PC-9 (cell line): ENCODE data around the gene SENP2. TPM values are rescaled to one million over a fixed set of nuclear protein-coding genes. Genes with fewer than 3 reads are reported as not detected.
A peak's percentile ranks its signal among the peaks of the same experiment; 100 is the strongest.

Source experiments
- BruUV-seq: library from RNA; stranded (reverse); fragments of 400-500 nt; replicated peaks from 2 replicates; lab custom pipeline; 2021; lab: Mats Ljungman, UMichigan
- CTCF ChIA-PET: fragments of 300-600 bp; sonication (Branson Sonifier 250); formaldehyde crosslinking; loops from one replicate; lab custom pipeline; 2022; ENCODE audit warnings: antibody characterized with exemption; lab: Charles Lee
- POLR2A ChIA-PET: fragments of 300-600 bp; sonication (Branson Sonifier 250); formaldehyde crosslinking; loops from one replicate; lab custom pipeline; 2022; ENCODE audit warnings: antibody characterized with exemption; ENCODE audit not compliant: unreplicated experiment; lab: Charles Lee
- DNase-seq, 2 experiments: peaks; one replicate each; pipeline versions ENCODE4 v3.0.0 to v3.0.0-alpha.2; 2015 to 2022; ENCODE audit warnings: mixed read lengths in 1 of 2
- H2AFZ ChIP-seq: fragments of 200-600 bp; sonication (generic); 2 replicates; pipeline ENCODE4 v1.8.1; 2017; ENCODE audit warnings: antibody characterized with exemption
- H3F3A ChIP-seq: fragments of 200-600 bp; sonication (generic); 2 replicates; pipeline ENCODE4 v1.8.1; 2017; ENCODE audit warnings: antibody characterized with exemption, mild to moderate bottlenecking, low read depth; ENCODE audit not compliant: insufficient read depth
- H3K27ac ChIP-seq: fragments of 200-600 bp; sonication (generic); 2 replicates; pipeline ENCODE4 v1.6.1; 2016; ENCODE audit warnings: mixed run types
- H3K27me3 ChIP-seq: fragments of 200-600 bp; sonication (generic); 2 replicates; pipeline ENCODE4 v1.6.1; 2016; ENCODE audit warnings: low read depth, mixed run types; ENCODE audit not compliant: insufficient read depth
- H3K36me3 ChIP-seq: fragments of 200-600 bp; sonication (generic); 2 replicates; pipeline ENCODE4 v1.6.1; 2016; ENCODE audit warnings: low read depth, mixed run types
- H3K4me1 ChIP-seq: fragments of 200-600 bp; sonication (generic); replicated peaks from 2 replicates; pipeline ENCODE4 v1.6.1; 2016; ENCODE audit warnings: mixed run types; ENCODE audit not compliant: insufficient read depth
- H3K4me2 ChIP-seq: fragments of 200-600 bp; sonication (generic); 2 replicates; pipeline ENCODE4 v1.6.1; 2017; ENCODE audit warnings: mixed run types
- H3K4me3 ChIP-seq: fragments of 200-600 bp; sonication (generic); 2 replicates; pipeline ENCODE4 v1.6.1; 2016; ENCODE audit warnings: mixed run types
- H3K79me2 ChIP-seq: fragments of 200-600 bp; sonication (generic); 2 replicates; pipeline ENCODE4 v1.6.1; 2017; ENCODE audit warnings: low read depth, mixed run types
- H3K9me2 ChIP-seq: fragments of 200-600 bp; sonication (generic); 2 replicates; pipeline ENCODE4 v1.8.1; 2017; ENCODE audit warnings: mild to moderate bottlenecking; ENCODE audit not compliant: insufficient read depth
- H3K9me3 ChIP-seq: fragments of 200-600 bp; sonication (generic); 2 replicates; pipeline ENCODE4 v1.8.1; 2016; ENCODE audit warnings: low read depth; ENCODE audit not compliant: insufficient read depth
- H4K20me1 ChIP-seq: fragments of 200-600 bp; sonication (generic); 2 replicates; pipeline ENCODE4 v1.8.1; 2017; ENCODE audit not compliant: insufficient read depth
- CTCF ChIP-seq: fragments of 200-600 bp; sonication (generic); conservative IDR thresholded peaks from 2 replicates; pipeline ENCODE4 v1.6.1; 2017; ENCODE audit warnings: mixed run types, antibody characterized with exemption, mild to moderate bottlenecking, moderate library complexity
- EZH2 ChIP-seq: fragments of 200-600 bp; sonication (generic); IDR thresholded peaks from 2 replicates; pipeline ENCODE4 v1.8.0; 2017; ENCODE audit warnings: antibody characterized with exemption, low read depth
- intact Hi-C: fragments of 100-400 bp; cut with micrococcal nuclease; formaldehyde crosslinking; loops from one replicate; pipeline ENCODE4 v1.10.0; 2022; ENCODE audit not compliant: unreplicated experiment
- total RNA-seq: library from RNA; stranded (reverse); gene quantifications from 2 replicates; pipeline ENCODE4 v1.2.3, GENCODE V29; 2021

The SENP2 gene
- total RNA-seq, 1 experiment from 2014 or later: 89.5 TPM

- Histone ChIP-seq H3K4me3 (peak overlapping the region; percentile 78), H3K4me2 (peak overlapping the region; percentile 95), H3K27ac (peak overlapping the region; percentile 63), H3K27me3 (no peaks in the 10 kb centered on the region), H2AFZ (peak overlapping the region; percentile 77), H3K9me2 (no peaks in the 10 kb centered on the region), H3K36me3 (peaks cover 3% of the 10 kb centered on the region; the same call in 1 of the 2 replicates), H3K79me2 (peaks cover 36% of the 10 kb centered on the region), H3K9me3 (no peaks in the 10 kb centered on the region), H3F3A (peaks cover 4% of the 10 kb centered on the region; the same call in 1 of the 2 replicates), H3K4me1 (peaks cover 18% of the 10 kb centered on the region), H4K20me1 (peaks cover 18% of the 10 kb centered on the region)
- TF ChIP-seq EZH2 (no peak), CTCF (no peak)
- CTCF ChIA-PET: interaction anchor here (0.6 to 1.0 kb wide), 3 partner anchors 88 to 656 kb away, joined by 3 to 8 read pairs (median 5); no protein-coding TSS in a partner anchor
- intact Hi-C loops: loop anchor here (5.0 kb wide), 3 partner anchors 89 to 234 kb away; partner anchors contain the start of gene TMEM41A
- POLR2A ChIA-PET: interaction anchor here (0.5 to 1.5 kb wide), 8 partner anchors 28 to 1196 kb away, joined by 3 to 24 read pairs (median 3); partner anchors contain the start of gene EIF4A2
- TSS peak; percentile 74 for BruUV-seq
- DNase-seq: no peak
These were observed 568 bp downstream of the SENP2 start for GRCh38 chr3:185586686-185587039.

GRCh38 chr3:185594073-185594472, 8.0 kb downstream of the SENP2 start:
- Histone ChIP-seq H3K27ac (no peak overlapping the region), H3K9me2 (no peaks in the 10 kb centered on the region), H3K4me1 (no peaks in the 10 kb centered on the region), H3K4me3 (no peak overlapping the region), H3F3A (peaks cover 4% of the 10 kb centered on the region; the same call in 1 of the 2 replicates), H3K9me3 (no peaks in the 10 kb centered on the region), H3K79me2 (peaks cover 7% of the 10 kb centered on the region), H3K27me3 (no peaks in the 10 kb centered on the region), H3K4me2 (no peak overlapping the region), H2AFZ (no peak overlapping the region), H4K20me1 (peaks cover 18% of the 10 kb centered on the region), H3K36me3 (peaks cover 10% of the 10 kb centered on the region)
- POLR2A ChIA-PET: interaction anchor here (0.7 kb wide), 1 partner anchor 1576 kb away, joined by 5 read pairs; the partner anchor contains the start of gene ABCC5
- intact Hi-C loops: no loop called here
- no TSS peak for BruUV-seq
- CTCF ChIA-PET: no interaction called here
- TF ChIP-seq CTCF (no peak), EZH2 (no peak)
- DNase-seq: no peak

GRCh38 chr3:185595526-185595925, 9.4 kb downstream of the SENP2 start:
- DNase-seq: no peak
- H3K9me3 ChIP-seq: no peaks in the 10 kb centered on the region
- H3K4me3 ChIP-seq: no peak overlapping the region
- H3K9me2 ChIP-seq: no peaks in the 10 kb centered on the region
- no peak overlapping the region for H3K4me2 ChIP-seq
- no peaks in the 10 kb centered on the region for H3K27me3 ChIP-seq
- CTCF ChIA-PET: no interaction called here
- H3K4me1 ChIP-seq: no peaks in the 10 kb centered on the region
- no peak overlapping the region for H3K27ac ChIP-seq
- H4K20me1 ChIP-seq: peaks cover 12% of the 10 kb centered on the region
- BruUV-seq: no TSS peak
- no peaks in the 10 kb centered on the region for H3K79me2 ChIP-seq
- intact Hi-C loops: no loop called here
- TF ChIP-seq CTCF (no peak), EZH2 (no peak)
- H3K36me3 ChIP-seq: peaks cover 15% of the 10 kb centered on the region
- H3F3A ChIP-seq: peaks cover 4% of the 10 kb centered on the region; the same call in 1 of the 2 replicates
- POLR2A ChIA-PET: no interaction called here
- no peak overlapping the region for H2AFZ ChIP-seq
